OCI-LY3 (cell line): Measurements from ENCODE around the gene SMAD6.

Source experiments
- H2AFZ ChIP-seq: fragments of 200-600, 300-600 bp; shearing (Covaris generic); 2 replicates; pipeline ENCODE4 v1.6.0; 2014; ENCODE audit warnings: antibody characterized with exemption, low read depth, low read length
- H3K27ac ChIP-seq: fragments of 200-600, 300-600 bp; sonication (generic); 2 replicates; pipeline ENCODE4 v1.5.1; 2014; ENCODE audit warnings: mild to moderate bottlenecking, low read length, moderate library complexity, mixed read lengths
- H3K27me3 ChIP-seq: fragments of 200-600, 300-600 bp; sonication (generic); 2 replicates; pipeline ENCODE4 v1.6.1; 2014; ENCODE audit warnings: low read depth, low read length, mixed read lengths
- H3K36me3 ChIP-seq: fragments of 200-600, 300-600 bp; sonication (generic); replicated peaks from 2 replicates; pipeline ENCODE3; 2014; ENCODE audit warnings: low read depth, low read length, mixed read lengths
- H3K4me1 ChIP-seq: fragments of 300-600, 200-600 bp; sonication (generic); 2 replicates; pipeline ENCODE4 v1.6.1; 2014; ENCODE audit warnings: low read length, mixed read lengths
- H3K4me2 ChIP-seq: fragments of 200-600, 300-600 bp; sonication (generic); 2 replicates; pipeline ENCODE4 v1.6.1; 2014; ENCODE audit warnings: low read length, mixed read lengths
- H3K4me3 ChIP-seq: fragments of 300-600, 200-600 bp; sonication (generic); 2 replicates; pipeline ENCODE4 v1.5.1; 2014; ENCODE audit warnings: antibody characterized with exemption, mild to moderate bottlenecking, low read length, moderate library complexity
- H3K79me2 ChIP-seq: fragments of 300-600, 200-600 bp; shearing (Covaris generic); 2 replicates; pipeline ENCODE4 v1.6.1; 2014; ENCODE audit warnings: mild to moderate bottlenecking, low read length, mixed read lengths
- H3K9ac ChIP-seq: fragments of 300-600, 200-600 bp; shearing (Covaris generic); 2 replicates; pipeline ENCODE4 v1.6.0; 2014; ENCODE audit warnings: mild to moderate bottlenecking, low read length, moderate library complexity
- H3K9me3 ChIP-seq: fragments of 200-600, 300-600 bp; shearing (Covaris generic); 2 replicates; pipeline ENCODE4 v1.6.1; 2014; ENCODE audit warnings: low read length, mixed read lengths; ENCODE audit not compliant: insufficient read depth
- H4K20me1 ChIP-seq: fragments of 200-600, 300-600 bp; sonication (generic); 2 replicates; pipeline ENCODE4 v1.6.1; 2016; ENCODE audit warnings: low read length, mixed read lengths; ENCODE audit not compliant: insufficient read depth
- CTCF ChIP-seq: fragments of 200-600, 300-600 bp; sonication (generic); IDR thresholded peaks from 2 replicates; pipeline ENCODE4 v1.5.1; 2014; ENCODE audit warnings: antibody characterized with exemption, low read length, low read depth
- EZH2phosphoT487 ChIP-seq: fragments of 200-600 bp; shearing (Covaris generic); IDR thresholded peaks from 2 replicates; pipeline ENCODE4 v1.6.1; 2018; ENCODE audit warnings: antibody characterized with exemption, mixed run types, low read depth

SMAD6 gene

DNA sequence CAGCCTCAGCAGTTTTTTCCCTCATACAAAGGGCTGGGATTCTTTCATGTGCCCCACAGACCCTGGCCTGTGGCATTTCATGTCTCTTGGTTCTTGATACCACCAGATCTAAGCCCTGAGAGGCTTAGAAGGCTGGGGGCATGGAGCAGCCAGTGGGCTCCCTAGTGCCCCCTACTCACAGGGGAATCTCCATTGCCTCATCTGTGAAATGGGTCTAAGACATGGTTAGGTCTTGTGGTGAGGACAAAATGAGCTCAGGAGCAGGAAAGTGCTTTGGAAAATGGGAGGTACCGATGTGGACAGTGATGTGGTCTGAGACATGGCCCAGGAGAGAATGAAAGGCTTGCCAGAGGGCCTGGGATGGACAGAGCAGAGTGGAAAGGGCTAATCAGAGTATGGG is 94.3 kb downstream of the SMAD6 start:
- Histone ChIP-seq H4K20me1 (no peaks in the 10 kb centered on the region), H3K27me3 (peaks cover 14% of the 10 kb centered on the region), H3K4me1 (no peaks in the 10 kb centered on the region), H3K27ac (no peak overlapping the region), H3K4me3 (no peak overlapping the region), H3K79me2 (no peaks in the 10 kb centered on the region), H3K9me3 (no peaks in the 10 kb centered on the region), H2AFZ (no peak overlapping the region), H3K4me2 (no peak overlapping the region), H3K9ac (no peak overlapping the region), H3K36me3 (no peaks in the 10 kb centered on the region)
- TF ChIP-seq EZH2phosphoT487: no peak
- no peak for TF ChIP-seq CTCF

- Histone ChIP-seq H3K27ac (no peak overlapping the region), H3K9me3 (no peaks in the 10 kb centered on the region), H3K79me2 (no peaks in the 10 kb centered on the region), H4K20me1 (no peaks in the 10 kb centered on the region), H3K36me3 (no peaks in the 10 kb centered on the region), H3K9ac (no peak overlapping the region), H3K4me2 (no peak overlapping the region), H3K27me3 (peaks cover 14% of the 10 kb centered on the region), H3K4me3 (no peak overlapping the region), H2AFZ (no peak overlapping the region), H3K4me1 (no peaks in the 10 kb centered on the region)
- TF ChIP-seq EZH2phosphoT487 (no peak), CTCF (no peak)
Observed at GRCh38 chr15:66797921-66798320, 95.9 kb downstream of the SMAD6 start.

GRCh38 chr15:66798426-66799061 is 96.5 kb downstream of the SMAD6 start:
- Histone ChIP-seq H3K9ac (no peak overlapping the region), H3K36me3 (no peaks in the 10 kb centered on the region), H3K9me3 (no peaks in the 10 kb centered on the region), H3K27me3 (peaks cover 12% of the 10 kb centered on the region), H3K4me1 (no peaks in the 10 kb centered on the region), H3K4me2 (no peak overlapping the region), H2AFZ (no peak overlapping the region), H3K4me3 (no peak overlapping the region), H4K20me1 (no peaks in the 10 kb centered on the region), H3K27ac (no peak overlapping the region), H3K79me2 (no peaks in the 10 kb centered on the region)
- TF ChIP-seq CTCF (no peak), EZH2phosphoT487 (no peak)

GRCh38 chr15:66799242-66799641 is 97.2 kb downstream of the SMAD6 start:
- Histone ChIP-seq H3K79me2 (no peaks in the 10 kb centered on the region), H3K27ac (no peak overlapping the region), H3K9me3 (no peaks in the 10 kb centered on the region), H3K4me2 (no peak overlapping the region), H3K27me3 (peaks cover 12% of the 10 kb centered on the region), H3K4me1 (no peaks in the 10 kb centered on the region), H3K36me3 (no peaks in the 10 kb centered on the region), H4K20me1 (no peaks in the 10 kb centered on the region), H3K4me3 (no peak overlapping the region), H3K9ac (no peak overlapping the region), H2AFZ (no peak overlapping the region)
- no peak for TF ChIP-seq CTCF
- no peak for TF ChIP-seq EZH2phosphoT487
